Measurements from ENCODE around the gene TP53RK.

- TF ChIP-seq, protein P1, sequence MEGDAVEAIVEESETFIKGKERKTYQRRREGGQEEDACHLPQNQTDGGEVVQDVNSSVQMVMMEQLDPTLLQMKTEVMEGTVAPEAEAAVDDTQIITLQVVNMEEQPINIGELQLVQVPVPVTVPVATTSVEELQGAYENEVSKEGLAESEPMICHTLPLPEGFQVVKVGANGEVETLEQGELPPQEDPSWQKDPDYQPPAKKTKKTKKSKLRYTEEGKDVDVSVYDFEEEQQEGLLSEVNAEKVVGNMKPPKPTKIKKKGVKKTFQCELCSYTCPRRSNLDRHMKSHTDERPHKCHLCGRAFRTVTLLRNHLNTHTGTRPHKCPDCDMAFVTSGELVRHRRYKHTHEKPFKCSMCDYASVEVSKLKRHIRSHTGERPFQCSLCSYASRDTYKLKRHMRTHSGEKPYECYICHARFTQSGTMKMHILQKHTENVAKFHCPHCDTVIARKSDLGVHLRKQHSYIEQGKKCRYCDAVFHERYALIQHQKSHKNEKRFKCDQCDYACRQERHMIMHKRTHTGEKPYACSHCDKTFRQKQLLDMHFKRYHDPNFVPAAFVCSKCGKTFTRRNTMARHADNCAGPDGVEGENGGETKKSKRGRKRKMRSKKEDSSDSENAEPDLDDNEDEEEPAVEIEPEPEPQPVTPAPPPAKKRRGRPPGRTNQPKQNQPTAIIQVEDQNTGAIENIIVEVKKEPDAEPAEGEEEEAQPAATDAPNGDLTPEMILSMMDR (IDR thresholded peaks at IDR 0.05) = no peak
- TF ChIP-seq POLR2A (IDR thresholded peaks at IDR 0.05) = no peak
- TF ChIP-seq EP300 (IDR thresholded peaks at IDR 0.05) = no peak
Observed at GRCh38 chr20:46637427-46638133, 51.7 kb downstream of the TP53RK start.
